Femur (tissue), 1 donor: ENCODE measurements around the gene TTC7B.
A peak's percentile ranks its signal among the peaks of the same experiment; 100 is the strongest.

Experiments
- DNase-seq: peaks from one replicate; pipeline ENCODE4 v3.0.0-alpha.2; 2017

Gene TTC7B

DNA sequence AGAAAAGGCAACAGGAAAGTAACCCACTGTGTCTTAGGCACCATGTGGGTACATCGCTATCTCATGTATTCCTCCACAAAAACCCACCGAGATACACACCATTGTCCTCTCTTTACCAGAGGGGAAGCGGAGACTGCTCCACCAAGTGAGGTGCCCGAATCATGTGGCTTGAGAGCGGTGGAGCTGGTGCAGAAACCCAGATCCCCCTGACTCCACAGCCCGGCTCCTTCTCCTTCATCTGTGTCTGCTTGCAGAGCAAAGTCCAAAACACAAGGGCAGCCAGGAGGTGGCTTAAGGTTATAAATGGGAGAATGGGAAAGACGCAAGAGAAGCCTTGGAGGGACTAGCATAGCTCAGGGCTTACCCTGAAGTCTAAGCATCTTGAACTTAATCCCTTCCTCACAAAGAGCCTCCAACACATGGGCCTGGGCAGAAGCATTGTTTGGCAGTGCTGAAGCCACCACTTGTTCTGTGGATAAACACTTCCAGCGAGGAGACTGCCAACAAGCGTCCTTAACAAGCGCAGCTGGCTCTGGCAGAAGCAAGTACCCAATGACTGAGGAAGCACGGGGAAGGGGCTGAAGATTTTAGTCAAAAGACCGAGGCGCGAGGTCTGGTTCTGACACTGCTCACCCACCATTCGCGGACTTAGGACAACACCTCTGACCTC, 83.0 kb downstream of the TTC7B start:
- DNase-seq, result no peak

DNA sequence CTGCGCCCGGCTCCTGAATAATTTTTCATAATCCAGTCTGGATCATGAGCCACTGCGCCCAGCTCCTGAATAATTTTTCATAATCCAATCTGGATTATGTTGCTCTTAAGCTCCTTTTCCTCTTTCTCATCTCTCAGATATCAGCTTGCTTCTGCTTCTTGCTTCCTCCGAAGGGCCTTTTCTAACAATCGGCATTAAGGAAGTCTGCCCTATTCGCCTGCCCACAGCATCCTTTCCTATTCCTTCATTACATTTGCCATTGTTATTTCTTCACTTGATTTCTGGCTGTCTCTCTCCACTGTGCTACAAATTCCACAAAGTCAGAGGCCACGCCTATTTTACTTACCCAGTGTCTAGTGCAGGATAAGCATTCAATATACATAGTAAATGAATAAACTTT, 83.5 kb downstream of the TTC7B start:
- DNase-seq, result no peak

DNA sequence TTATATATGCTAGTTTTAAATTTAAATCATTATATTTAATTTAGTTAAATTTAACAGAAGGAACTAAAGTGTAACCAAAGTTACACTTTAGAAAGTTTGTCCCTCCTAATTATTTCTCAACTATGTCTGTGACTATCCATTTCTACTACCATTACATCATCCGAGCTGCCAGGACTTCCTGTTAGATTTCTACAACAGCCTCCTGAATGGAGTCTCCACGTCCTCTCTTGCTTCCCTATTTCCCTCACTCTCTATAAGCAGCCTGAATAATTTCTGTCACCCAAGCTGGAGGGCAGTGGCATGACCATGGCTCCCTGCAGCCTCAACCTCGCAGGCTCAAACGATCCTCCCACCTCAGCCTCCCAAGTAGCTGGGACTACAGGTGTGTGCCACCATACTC, 84.1 kb downstream of the TTC7B start:
- DNase-seq, result no peak

DNA sequence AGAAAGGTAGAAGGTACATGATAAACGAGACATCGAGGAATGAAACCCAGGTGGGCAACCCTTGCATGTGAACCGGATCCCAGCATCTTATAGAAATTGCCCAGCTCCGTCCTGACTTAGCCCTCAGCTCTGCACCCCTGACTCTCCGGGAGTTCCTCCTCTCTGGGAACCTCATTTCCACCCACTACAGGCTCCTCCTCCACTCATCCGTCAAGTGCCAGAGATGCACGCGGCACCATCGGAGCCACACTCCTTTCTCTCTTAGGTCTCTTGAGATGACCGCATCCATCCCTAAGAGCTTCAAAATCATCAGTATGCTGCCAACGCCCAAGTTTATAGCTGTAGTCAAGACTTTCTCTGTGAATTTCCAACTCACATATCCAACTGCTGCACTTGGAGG, 84.7 kb downstream of the TTC7B start:
- no peak for DNase-seq

- no peak for DNase-seq
Observed at GRCh38 chr14:90730206-90730766, 85.9 kb downstream of the TTC7B start.

DNA sequence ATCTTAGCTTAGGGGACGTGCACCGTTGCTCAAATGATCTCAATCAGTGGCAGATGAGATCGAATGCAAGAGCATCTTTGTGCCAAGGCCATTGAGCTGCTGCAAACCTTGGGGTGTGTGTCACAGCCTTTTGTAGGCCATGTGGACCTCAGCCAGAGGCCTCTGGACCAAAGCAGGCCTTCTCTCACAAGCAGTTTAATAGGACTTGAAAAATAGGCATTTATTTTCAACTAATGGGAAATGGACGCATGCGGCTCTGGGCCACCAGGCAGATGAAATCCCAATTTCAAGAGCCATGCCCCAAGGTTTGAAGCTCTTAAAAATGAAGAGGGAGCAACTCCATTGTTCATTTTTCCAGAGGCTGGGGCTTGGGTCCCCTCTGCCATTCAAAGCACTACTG, 87.3 kb downstream of the TTC7B start:
- DNase-seq, result no peak

DNA sequence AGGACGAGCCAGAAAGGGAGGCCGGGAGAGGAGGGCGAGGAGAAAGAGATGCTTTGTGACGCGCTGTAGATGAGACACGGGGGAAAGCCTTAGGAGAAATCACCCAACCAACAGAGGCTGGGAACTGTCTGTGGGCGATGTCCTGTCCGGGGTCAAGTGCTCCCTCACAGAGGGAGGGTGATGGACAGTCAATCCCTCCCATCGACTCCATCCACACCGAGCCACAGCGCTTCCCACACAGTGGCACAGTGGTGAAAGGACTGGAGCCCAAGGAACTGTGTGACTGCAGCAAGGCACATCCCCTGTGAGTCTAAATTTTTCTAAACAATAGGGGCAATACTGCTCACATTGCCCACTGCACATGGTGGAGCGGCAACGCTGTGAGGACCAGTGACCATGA, 89.1 kb downstream of the TTC7B start:
- DNase-seq, result no peak

DNA sequence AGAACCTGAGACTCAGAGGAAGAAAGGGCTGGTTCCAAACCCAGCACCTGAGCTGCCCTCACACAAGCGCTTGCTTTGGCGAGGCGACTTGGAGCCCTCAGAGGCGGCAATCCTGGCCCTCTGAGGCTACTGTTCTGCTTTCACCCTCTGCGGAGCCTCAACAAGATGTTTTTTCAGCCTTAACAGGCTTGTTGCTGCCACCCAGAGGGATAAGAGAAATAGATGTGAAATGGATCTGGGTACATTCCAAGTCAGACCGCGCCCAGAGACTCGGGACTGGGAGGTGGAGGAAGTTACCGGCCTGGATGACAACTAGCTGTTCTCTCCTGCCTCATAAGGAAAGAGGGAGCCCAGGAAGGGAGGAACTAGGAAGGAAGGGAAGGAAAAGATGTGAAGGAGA, 89.6 kb downstream of the TTC7B start:
- peak; percentile 66 for DNase-seq

GRCh38 chr14:90724866-90725265, 91.4 kb downstream of the TTC7B start:
- DNase-seq, result no peak

GRCh38 chr14:90722590-90722989, 93.6 kb downstream of the TTC7B start:
- no peak for DNase-seq

DNA sequence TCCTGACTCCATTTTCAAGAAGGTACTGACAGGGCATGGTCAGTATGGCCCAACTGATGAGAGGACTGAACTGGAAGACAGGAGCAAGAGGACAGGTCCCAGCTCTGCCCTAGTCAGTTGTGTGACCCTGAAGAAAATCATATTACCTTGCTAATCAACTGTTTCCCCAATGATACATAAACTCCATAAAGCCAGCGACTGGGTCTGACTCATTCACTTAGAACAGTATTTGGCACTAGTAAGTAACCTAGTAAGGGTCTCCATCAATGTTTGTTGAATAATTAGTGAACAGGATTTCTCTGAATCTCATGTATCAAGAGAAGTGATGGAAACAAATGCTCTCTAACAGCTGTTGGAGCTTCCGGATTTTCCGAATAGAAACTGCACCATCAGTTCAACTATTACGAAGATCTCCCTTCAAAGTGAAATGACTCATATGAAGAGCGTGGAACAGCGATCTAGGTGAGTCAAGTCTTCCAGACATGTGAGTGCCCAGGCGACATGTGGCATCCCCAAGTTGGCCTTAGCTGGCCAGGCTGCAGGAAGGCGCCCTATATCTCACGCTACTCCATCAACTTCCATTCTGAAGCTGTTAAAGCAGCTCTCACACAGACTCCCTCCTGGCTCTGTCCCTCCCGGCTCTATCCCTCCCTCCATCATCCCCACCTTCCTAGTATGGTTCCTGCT, 94.5 kb downstream of the TTC7B start:
- no peak for DNase-seq

DNA sequence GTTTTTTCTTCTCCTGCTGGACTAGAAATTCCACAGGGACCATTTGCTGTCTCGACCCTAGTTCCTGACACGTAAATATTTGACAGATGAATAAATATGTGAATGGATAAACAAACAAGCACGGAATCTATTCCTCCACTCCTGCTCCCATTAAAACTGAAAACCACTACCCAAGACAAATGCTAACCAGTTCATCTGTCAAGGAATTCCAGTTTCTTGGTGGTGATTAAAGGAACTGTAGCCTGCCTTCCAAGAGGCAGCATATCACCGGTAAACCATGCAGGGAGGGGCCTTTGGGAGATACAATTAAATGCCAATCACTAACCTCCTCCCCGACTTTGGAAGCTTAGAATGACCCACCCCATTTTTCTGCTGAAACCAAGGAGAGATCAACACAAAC, 95.4 kb downstream of the TTC7B start:
- DNase-seq, result no peak

GRCh38 chr14:90720336-90720735, 95.9 kb downstream of the TTC7B start:
- no peak for DNase-seq

- DNase-seq, result peak; percentile 50
Observed at GRCh38 chr14:90717916-90718315, 98.3 kb downstream of the TTC7B start.

GRCh38 chr14:90715993-90716392, 100.2 kb downstream of the TTC7B start:
- no peak for DNase-seq

DNA sequence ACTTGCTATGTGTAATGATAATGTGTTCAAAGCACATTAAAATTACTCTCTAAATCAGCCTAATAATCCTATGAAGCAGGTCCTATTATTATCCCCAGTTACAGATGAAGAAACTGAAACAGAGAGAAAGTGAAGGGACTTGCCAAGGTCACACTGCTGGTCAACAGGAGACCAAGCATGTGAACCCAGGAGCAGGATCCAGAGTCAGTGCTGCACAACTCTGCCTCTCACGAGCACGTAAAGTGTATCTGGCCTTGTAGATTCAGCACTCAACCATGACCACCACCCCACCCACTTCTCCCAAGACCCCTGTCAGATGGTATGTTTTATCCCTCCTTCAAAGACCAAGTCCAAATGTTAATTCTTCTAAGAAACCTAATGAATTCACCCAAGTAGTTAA, 100.7 kb downstream of the TTC7B start:
- no peak for DNase-seq

DNA sequence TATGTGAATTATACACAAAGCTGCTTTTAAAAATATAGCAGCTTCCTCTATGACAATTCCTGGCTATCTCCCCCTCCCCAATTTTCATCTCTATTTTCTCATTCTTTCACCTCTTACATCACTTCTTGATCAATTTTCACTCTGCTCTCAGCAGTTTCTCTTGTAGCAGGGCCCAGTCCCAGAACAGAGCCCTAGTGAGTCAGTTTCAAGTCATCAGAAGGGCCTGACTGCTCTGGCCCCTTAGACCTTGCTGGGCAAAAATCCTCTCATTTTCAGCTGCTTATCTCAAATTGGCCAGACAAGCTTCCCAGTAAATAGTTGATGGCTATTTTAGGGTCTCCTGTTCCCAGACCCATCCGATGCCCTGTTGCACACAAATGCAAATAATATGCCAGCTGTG, 101.4 kb downstream of the TTC7B start:
- DNase-seq, result no peak

DNA sequence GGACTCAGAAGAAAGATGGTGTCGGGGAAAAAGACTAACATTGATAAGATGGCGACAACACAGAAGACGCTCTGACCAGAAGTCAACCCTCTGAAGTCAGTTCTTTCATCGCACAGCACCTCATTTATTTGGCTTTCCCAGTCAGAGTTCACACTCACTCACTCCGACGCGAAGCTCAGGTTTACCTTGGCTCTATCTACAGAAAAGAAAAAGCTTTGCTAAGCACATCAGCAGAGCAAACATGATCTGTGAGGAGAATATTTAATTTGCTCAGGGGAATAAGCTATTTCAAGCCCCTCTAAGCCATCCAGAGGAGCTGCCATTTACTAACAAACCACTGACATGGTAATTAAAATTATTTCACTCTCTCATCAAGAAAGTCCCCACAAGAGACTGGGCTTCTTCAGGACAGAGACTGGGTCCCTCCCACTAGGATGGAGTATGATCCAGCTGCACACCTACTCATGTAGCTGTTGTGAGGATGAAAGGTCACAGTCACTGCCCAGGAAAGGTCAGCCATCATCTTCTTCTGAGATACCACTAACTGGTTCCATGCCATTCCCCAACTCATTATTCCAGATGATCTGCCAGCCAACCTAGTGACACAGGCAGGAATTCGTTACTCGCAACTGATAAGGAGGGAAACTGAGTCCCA, 111.4 kb downstream of the TTC7B start:
- no peak for DNase-seq

DNA sequence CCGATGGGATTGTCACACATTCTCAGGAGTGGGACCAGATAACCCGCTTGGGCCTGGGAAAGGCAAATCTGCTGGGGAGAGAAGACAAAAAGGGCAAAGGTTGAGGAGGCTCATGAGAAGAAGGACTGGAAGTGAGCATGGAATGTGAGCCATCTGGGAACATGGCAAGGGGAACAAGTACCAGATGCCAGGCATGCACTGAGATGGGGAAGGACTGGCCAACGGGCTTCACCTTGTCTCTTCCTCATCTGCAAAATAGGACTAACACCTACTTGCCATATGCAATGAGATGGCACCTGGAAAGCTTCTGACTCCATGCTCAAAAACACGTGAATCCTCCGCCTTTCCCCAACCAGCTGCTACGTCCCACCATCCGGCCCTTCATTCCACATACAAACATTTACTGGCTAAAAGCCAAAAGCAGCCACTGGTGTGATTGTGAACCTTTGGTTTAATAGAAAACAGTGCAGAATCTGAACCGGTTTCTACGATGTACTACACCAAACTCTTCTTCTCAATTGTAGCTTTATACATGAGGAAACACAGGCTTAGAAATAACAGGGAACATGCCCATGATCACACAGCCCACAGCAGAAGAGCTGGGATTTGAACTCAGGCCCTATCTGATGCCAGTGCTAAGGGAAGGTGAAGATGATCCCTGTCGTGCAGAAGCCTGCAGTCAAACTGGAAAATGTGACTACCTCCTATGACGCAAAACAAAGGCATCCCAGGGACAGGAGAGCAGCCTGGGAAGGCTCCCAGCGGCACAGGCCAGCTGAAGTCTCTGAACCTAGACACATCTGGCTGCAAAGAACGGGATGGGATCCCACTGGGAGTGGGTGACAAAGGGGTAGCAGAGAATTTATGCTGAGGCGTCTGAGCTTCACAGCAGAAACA, 112.1 kb downstream of the TTC7B start:
- no peak for DNase-seq

DNA sequence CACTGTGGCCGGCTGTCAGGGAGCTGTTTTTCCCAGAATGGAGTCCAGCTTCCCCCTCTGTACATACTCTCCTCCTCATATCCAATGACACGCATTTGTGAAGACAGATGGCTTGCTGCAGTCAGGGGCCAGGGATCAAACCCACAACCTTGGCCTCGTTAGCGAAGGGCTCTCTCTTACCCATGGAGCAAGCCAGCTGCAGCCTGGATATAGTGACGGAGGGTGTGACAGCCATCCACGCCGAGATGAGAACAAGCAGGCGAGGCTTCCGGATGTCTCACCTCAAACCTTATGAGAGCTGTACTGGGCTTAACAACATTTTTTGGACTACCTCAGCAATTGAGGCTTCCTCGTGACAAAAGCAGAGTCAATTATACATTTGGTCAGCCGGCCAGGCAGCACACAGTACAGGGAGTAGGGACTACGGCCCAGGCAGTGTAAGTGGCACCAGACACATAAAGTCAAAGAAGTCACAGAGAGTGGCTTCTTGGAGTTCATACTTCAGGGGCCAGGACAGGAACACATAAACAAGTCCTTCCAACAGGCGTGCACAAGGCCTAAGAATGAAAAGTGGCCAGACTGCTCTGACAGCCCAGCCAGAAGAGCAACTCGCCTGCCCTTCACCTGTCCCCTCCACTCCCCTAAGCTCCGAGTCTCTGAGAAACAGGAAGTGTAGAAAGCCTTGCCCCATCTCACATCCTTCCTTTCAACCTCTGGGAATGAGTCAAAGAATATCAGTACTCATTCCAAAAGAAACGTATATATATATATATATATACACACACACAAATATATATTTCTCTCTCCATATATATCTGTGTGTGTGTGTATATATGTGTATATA, 115.1 kb downstream of the TTC7B start:
- DNase-seq, result no peak

- no peak for DNase-seq
Observed at GRCh38 chr14:90699016-90699415, 117.2 kb downstream of the TTC7B start.

DNA sequence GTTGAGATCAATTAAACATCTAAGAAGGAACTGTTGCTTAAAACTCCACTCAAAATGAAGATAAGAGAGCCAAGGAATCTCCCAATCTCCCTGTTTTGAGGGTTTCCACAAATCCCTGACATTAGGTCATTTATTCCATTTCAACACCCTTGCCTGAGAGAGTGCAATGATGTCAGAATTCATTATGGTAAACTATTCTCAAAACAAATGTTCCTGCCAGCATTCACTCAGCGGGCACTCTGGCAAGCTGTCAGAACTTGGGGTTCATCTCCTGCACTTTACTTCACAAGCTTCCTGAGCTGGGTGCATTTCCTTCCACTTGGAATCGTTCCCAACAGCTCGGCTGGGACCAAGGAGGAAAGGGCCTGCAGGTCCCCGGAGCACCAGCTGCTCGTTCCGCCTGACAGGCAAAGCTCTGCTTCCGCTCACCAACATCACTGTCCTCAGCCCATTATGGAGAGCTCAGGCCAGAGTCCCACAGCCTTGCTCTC, 117.8 kb downstream of the TTC7B start:
- peak; percentile 74 for DNase-seq
